HG02798 (cell line): Measurements from ENCODE around the gene PJVK.
"Not testable (repeated sequence)": the region's sequence is repeated elsewhere in the genome, so short reads cannot be mapped to it uniquely, and the experiment has no call there.

Experiments used
- ATAC-seq: cut with Tn5 transposase; IDR thresholded peaks from one replicate; pipeline ENCODE4 v1.9.1; 2021; ENCODE audit warnings: mild to moderate bottlenecking; ENCODE audit not compliant: unreplicated experiment, poor library complexity

Gene PJVK

DNA sequence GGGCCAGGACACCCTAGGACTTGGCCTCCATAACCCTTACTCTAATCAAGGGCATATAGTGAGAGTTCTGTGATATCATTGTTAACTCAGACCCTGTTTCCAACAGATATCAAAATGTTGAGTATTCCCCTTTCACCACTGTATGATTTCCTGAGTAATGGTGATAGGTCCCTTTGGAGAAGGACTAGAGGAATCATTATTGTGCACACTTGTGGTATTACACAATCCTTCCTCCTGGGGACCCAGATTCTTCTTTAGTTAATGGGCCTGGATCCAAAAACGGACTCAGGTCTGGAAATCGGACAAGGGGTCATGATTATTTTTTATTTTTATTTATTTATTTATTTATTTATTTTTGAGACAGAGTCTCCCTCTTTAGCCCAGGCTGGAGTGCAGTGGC is 23.7 kb upstream of the PJVK start:
- ATAC-seq = no peak

GRCh38 chr2:178428396-178428806 is 22.8 kb upstream of the PJVK start:
- ATAC-seq = no peak

GRCh38 chr2:178429336-178429735 is 21.8 kb upstream of the PJVK start:
- ATAC-seq = no peak

- no peak for ATAC-seq
These were observed 14.5 kb upstream of the PJVK start for GRCh38 chr2:178436662-178437061.

DNA sequence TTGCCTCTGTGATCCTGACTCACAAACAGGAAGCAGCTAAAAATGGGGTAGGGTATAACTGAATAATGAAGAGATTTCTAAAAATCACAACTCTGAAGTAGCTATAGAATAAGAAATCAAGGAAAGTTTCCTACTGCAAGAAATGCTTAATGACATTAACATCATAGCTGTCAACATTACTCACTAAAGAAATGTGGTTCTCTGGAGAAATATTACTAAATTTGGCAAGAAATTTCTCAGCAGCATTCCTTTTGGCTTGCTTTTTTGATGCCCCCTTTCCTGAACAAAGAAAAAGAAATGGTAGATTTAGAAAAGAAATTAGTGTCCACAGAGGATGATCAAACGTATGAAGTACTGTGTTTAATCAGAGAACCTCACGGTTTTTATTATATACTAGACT is 9.8 kb upstream of the PJVK start:
- ATAC-seq = no peak

DNA sequence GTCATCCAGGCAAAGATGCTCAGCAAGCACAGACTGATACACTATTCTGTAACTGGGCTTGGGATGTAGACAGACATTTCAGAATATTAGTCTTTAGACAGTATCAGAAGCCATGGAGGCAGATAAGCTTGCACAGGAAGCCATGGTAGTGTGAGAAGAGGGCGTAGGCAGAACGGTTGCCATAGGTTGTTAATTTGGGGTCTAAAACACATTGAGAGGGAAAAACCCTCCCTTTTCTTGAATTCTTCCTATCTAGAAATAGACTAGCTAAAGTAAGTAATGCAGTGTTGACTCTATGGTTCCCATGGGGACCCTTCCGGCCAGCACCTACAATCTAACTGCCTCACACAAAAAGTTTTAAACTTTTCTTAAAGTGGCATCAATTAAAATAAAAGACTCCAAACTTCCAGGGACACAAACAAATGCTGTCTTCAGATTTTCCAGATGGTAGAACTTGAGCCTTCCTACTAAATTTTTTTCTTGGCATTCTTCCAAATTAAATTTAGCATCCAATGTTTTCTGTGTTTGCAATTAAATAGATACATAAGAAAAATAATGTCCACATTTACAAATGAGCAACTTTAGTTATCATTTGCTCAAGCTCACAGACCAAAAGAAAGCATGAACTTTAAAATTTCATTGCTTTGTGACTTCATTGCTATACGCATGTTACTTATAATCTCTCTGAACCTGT is 2.1 kb upstream of the PJVK start:
- ATAC-seq = no peak

DNA sequence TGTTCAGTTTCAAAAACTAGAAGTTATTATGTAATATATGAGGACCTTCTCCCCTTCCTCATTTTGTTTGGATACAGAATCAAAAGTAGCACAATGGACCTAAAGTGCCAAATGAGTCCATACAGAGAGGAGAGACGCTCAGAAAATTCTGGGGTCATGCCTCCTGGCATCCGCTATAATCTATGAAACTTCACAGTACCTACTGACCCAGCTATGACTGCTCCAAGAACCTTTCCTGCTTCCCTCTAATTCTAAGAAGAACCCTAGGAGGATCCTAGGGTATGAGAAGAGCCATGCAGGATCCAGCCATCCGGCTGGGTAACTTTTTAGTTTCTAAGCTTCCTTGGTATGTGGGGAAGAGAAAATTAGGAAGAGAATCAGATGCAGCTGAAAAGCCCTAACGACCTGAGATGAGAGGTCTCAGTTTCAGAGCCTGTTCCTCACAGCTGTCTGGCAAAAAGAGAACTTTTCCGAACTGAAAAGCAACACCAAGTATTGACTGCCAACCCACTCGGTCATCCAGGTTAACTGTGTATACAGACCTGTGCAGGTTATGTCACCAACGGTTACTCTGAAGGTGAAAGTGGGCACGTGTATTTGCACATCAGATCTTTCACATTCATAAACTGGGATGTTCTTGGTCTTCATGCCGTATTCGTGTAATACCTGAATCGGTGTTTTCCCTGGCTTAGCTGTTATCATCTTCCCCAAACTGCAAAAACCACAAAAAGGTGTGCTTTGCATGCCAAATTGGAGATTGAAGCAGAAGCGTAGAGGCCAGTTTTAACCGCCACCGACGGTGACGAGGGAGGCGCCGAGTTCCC is 1.3 kb upstream of the PJVK start:
- ATAC-seq = no peak

- peak; percentile 47 for ATAC-seq
These were observed 729 bp upstream of the PJVK start for GRCh38 chr2:178450524-178450773.

DNA sequence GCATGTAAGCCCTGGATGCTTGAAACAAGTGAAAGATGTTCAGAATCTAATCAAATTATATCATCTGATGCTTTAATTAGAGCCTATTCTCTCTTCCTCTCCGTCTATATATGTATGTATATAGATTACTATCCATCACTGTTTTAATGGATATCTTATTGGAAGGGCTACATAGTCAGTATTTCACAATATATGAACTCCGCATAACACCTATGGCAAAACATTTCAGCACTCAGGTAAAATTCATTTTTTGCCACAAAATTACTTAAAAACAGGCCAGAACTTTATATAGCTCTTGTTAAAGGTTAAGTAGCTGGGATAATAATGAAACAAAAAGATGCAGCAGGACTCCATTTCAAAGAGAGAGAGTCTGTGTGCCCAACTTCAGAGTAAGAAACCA is 1.2 kb downstream of the PJVK start:
- no peak for ATAC-seq

DNA sequence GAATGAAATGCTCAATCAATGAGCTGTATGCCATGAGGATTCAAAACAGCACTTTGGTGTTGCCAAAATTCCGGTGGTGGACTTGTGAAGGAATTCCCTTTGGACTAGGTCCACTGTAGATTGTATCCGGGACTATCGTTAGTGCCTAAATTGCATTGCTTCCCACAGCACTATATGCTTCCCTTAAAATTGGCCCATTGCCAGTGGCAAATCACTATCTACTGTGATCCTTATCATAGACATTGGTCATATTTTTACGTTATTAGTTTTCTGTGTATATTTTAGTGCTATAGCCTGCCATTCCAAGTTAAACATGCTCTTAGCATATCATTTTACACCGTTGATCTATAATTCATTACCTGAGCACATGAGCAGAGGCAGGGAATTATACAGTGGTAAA is 1.7 kb downstream of the PJVK start:
- no peak for ATAC-seq

GRCh38 chr2:178455947-178456346 is 4.8 kb downstream of the PJVK start:
- ATAC-seq = no peak

- ATAC-seq = no peak
These were observed 6.3 kb downstream of the PJVK start for GRCh38 chr2:178457390-178457886.

DNA sequence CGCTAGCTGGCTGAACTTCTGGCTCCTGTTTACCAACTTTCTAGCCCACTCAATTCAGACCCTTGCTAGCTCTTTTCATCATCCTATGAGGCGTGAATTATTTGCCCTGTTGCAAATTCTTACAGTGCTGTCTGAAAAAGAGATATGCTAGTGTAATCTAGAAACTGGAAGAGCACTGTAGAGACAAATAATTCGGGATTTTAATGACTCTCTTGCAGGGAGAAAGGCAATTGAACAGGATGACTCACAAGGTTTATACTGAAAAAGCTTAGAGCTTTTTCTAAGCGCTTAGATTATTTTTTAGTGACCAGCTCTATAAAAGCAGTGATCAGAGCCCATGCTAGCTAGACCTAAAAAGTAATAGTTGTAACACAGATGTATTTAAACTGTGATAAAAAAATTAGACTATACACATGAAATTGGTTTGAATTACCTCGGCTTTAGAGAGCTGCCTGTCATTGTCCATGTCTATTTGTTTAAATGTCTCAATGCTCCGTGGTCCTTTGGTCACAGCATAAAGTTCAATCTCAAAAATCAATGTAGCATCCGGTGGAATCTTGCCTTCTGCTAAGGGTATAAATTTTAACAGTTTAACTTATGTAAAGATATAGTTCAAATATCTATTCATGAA is 18.2 kb downstream of the PJVK start:
- no peak for ATAC-seq

GRCh38 chr2:178471313-178471712 is 20.1 kb downstream of the PJVK start:
- ATAC-seq = not testable (repeated sequence)

GRCh38 chr2:178473373-178473772 is 22.2 kb downstream of the PJVK start:
- no peak for ATAC-seq

DNA sequence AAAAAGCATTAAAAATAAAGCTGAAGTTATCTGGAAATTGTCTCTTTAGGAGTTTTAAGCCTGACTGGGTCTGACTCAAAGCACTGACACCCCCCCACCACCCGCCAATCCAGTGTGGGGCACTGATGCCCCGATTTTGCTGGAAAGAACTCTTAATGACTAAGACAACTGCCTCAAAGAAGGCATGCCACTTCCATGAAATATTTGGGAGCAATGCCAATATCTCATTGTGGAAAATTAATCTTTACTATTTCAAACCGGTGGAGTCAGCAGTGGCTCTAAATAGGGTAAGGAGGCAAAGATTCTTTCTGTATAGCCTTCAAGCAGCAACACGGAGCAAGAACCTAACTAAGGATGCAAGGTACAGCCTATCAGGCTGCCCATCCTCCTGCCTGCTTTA is 22.8 kb downstream of the PJVK start:
- no peak for ATAC-seq

GRCh38 chr2:178474560-178474959 is 23.4 kb downstream of the PJVK start:
- ATAC-seq = no peak

DNA sequence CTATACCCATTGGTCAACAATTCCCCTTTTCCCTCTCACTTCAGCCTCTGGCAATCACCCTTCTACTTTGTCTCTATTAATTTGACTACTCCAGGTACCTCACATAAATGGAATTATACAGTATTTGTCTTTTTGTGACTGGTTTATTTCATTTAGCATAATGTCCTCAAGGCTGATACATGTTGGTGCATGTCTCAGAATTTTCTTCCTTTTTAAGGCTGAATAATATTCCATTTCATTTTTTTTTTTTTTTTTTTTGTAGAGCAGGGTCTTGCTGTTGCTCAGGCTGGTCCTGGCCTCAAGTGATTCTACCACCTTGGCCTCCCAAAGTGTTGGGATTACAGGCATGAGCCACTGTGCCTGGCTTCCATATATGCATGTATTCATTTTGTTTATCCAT is 25.3 kb downstream of the PJVK start:
- no peak for ATAC-seq

DNA sequence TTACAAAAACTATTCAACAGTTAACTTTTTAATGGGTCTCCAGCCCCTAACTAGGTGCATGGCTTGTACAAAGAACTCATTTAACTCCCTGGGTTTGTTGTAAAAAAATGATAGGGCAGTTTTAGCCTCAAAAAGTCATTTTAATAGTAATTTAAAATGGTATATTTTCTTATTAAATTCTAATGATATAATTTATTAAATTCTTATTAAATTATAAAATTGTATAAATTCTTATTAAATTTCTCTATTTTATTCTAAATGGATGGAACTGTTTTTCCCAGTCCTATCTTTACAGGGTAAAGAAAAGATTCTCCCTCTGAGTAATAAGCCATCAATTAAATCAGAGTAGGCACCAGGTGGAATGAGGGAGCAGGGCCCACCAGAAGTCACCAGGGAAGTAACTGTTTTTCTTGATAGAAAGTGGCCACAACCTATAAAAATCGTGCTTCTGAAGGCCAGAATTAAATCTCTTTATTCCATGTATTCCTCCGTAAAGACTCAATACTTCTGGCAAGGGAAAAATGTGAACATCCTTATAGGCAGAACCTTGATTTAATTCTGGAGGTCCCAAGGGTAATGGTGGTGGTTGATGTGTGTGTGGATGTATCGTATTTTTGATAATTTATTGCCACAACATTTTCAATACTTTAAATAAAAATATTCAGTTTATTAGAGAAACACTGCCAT is 26.4 kb downstream of the PJVK start:
- no peak for ATAC-seq

- peak; percentile 1 for ATAC-seq
These were observed 26.9 kb downstream of the PJVK start for GRCh38 chr2:178478130-178478438.
